GM12801 (cell line): Measurements from ENCODE around the gene KNDC1.

ENCODE experiments used
- CTCF ChIP-seq: IDR thresholded peaks from one replicate; pipeline ENCODE4 v1.5.1; 2011; ENCODE audit warnings: control low read depth; ENCODE audit not compliant: insufficient read length; ENCODE audit errors: extremely low read depth

KNDC1 gene

DNA sequence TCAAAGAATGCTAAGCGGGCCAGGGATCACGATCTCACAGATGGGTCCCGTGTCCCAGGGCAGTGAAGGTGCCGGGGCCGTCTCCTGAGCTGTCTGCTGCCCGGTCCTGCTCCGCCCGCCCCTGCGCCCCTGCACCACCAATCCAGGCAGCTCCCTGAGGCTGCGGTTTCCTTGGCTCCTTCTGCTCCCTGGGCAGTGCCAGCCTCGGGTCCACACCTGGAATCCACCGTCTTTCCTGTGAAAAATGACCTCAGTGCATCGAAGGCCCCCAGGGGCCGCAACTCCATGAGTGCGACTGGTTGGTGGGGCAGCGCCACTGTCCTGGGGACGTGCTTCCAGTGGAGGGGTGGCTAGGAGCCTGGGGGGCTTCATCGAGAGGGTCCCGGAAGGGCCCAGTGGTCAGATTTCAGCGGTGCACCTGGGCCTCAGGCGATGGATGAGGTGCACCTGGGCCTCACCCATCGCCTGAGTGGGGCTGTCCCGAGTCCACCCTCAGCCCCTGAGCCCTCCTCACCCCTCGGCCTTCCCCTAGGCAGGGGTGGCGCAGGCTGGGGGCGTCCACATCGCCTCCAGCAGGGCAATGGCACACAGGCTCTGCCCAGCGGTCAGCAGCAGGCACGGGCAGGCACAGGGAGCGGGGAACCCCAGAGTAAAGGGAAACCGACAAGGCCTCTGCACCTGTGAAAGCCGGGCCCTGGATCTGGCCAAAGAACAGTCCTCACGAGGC is 45.1 kb upstream of the KNDC1 start:
- no peak for TF ChIP-seq CTCF

GRCh38 chr10:133115453-133115842 is 44.6 kb upstream of the KNDC1 start:
- TF ChIP-seq CTCF: no peak

DNA sequence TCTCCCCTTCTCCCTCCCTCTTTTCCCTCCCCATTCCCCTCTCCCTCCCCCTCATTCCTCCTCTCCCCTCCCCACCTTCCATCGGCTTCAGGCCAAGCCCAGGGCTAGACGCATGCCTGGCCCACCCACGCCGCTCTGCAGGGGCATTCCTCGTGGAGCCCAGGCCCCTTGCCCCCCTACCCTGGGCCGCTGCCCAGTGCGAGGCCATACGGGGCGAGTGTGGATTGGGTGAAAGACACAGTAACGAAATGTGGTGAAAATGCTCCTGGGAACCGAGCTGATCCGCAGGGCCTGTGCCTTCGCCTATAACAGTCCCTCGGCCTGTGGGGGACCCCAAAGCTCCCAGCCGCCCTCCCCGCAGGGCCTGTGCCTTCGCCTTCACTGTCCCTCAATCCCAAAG is 44.0 kb upstream of the KNDC1 start:
- TF ChIP-seq CTCF: no peak

DNA sequence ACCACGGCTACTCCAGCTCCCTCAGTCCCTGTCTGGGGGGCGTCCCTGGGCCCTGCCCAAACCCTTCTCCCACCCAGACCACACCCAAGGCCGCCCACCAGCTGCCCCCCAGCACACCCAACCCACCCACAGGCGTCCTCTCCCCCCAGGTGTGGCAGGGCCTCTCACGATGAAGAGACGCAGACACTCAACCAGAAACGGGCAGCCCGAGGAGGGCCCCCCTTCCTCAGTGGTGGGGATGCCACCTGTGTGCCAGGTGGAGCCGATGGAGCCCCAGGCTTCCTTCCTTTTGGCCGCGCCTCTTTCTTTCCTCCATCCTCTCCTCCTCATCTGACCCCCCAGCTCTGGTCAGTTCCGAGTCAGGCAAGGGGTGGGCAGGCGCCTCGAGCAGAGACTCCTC is 43.6 kb upstream of the KNDC1 start:
- TF ChIP-seq CTCF: no peak

GRCh38 chr10:133117036-133117687 is 42.9 kb upstream of the KNDC1 start:
- TF ChIP-seq CTCF: no peak

DNA sequence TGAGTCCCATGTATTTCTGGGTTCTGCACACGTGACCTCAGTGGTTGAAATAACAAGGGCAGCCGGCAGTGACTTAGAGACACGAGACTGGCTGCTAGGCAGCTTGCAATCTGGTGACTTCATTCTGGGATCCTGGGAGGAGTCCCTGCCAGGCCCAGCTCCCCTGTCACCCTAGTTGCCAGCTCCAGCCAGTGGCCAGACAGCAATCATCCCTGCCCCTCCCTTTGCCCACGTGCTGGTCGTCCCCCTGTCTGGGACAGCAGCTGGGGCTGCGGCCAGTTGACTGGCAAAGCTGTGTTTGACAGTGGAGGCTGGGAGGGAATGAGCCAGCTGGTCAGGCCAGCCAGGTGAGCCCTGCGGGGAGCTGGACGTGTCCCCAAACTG is 42.3 kb upstream of the KNDC1 start:
- no peak for TF ChIP-seq CTCF

DNA sequence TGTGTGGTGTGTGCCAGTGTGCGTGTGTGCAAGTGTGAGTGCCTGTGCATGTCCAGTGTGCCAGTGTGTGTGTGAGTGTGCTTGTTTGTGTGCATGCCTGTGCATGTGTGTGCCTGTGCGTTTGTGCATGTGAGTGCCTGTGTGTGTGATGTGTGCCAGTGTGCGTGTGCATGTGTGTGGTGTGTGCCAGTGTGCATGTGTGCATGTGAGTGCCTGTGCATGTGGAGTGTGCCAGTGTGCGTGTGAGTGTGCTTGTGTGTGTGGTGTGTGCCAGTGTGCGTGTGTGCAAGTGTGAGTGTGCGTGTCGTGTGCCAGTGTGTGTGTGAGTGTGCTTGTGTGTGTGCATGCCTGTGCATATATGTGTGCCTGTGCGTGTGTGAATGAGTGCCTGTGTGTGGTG is 38.5 kb upstream of the KNDC1 start:
- TF ChIP-seq CTCF: no peak
